Kidney (tissue), 14 donors: ENCODE measurements around the gene CCDC192. TPM values are rescaled to one million over a fixed set of nuclear protein-coding genes. Genes with fewer than 3 reads are reported as not detected.
A peak's percentile ranks its signal among the peaks of the same experiment; 100 is the strongest.

Experiments
- DNase-seq, 5 donors: peaks; one replicate each; pipeline ENCODE4 v3.0.0-alpha.2; 2013 to 2020
- FAIRE-seq: peaks from 2 replicates; lab custom pipeline; 2012; peaks lifted over from hg19 to GRCh38; lab: Jason Lieb, UNC
- H3K27ac ChIP-seq, 2 donors: one replicate each; pipeline ENCODE4 v1.7.0; 2013; ENCODE audit warnings: low read depth in 2 of 2, low read length in 2 of 2, inconsistent platforms in 1 of 2
- H3K27me3 ChIP-seq: one replicate; pipeline ENCODE4 v1.7.1; 2013; ENCODE audit warnings: low read length, inconsistent platforms; ENCODE audit not compliant: control insufficient read depth, insufficient read depth
- H3K36me3 ChIP-seq, 3 donors: one replicate each; pipeline versions ENCODE4 v1.7.0 to v1.7.1; 2013; ENCODE audit warnings: low read length in 3 of 3, control low read depth in 1 of 3, inconsistent platforms in 1 of 3; ENCODE audit not compliant: insufficient read depth in 3 of 3, control insufficient read depth in 2 of 3
- H3K4me1 ChIP-seq, 3 donors: one replicate each; pipeline versions ENCODE4 v1.7.0 to v1.7.1; 2013; ENCODE audit warnings: low read length in 3 of 3, inconsistent platforms in 1 of 3, low read depth in 1 of 3; ENCODE audit not compliant: control insufficient read depth in 2 of 3, insufficient read depth in 2 of 3
- H3K4me3 ChIP-seq, 3 donors: one replicate each; pipeline versions ENCODE4 v1.7.0 to v1.8.1; 2013; ENCODE audit warnings: low read length in 3 of 3, control low read depth in 1 of 3, inconsistent platforms in 1 of 3
- H3K9ac ChIP-seq, 3 donors: one replicate each; pipeline versions ENCODE4 v1.7.0 to v1.7.1; 2013; ENCODE audit warnings: low read length in 3 of 3, control low read depth in 1 of 3, inconsistent platforms in 1 of 3
- H3K9me3 ChIP-seq, 3 donors: one replicate each; pipeline versions ENCODE4 v1.7.0 to v1.7.1; 2013; ENCODE audit warnings: low read length in 3 of 3, control low read depth in 1 of 3, inconsistent platforms in 1 of 3; ENCODE audit not compliant: control insufficient read depth in 2 of 3, insufficient read depth in 1 of 3
- intact Hi-C: fragments of 100-400 bp; cut with DNase I; formaldehyde crosslinking; loops from one replicate; pipeline ENCODE4 v1.11.1; 2022
- polyA plus RNA-seq: library from polyadenylated mRNA; stranded (reverse); fragments of 350-450 nt; fragmentation: Illumina TruSeq; extraction: RNeasy Lipid Tissue Mini Kit (QIAGEN cat#74804); gene quantifications from one replicate; pipeline ENCODE4 v1.2.3, GENCODE V29; 2014; ENCODE audit warnings: low read depth, low replicate concordance; ENCODE audit not compliant: insufficient read depth
- total RNA-seq: library from RNA; stranded (reverse); fragmentation: NEBNext Ultra II Directional; extraction: Animal tissue kit (Norgen Biotek cat#: 25700); gene quantifications from one replicate; pipeline ENCODE4 v1.2.1, GENCODE V29; 2021
- TF ChIP-seq, protein P1 (sequence below): IDR thresholded peaks from 3 replicates; pipeline ENCODE4 v1.5.1; 2012; ENCODE audit warnings: mild to moderate bottlenecking, moderate library complexity, borderline replicate concordance; ENCODE audit not compliant: insufficient read depth; ENCODE audit errors: extremely low read depth
- donor health status: control.
- donor health status: control.
- donor health status: control.
- donor health status: control.
- donor health status: control.
- donor health status: DM: yes; HTN: yes; CAD: no.
- donor health status: Normal renal cell carcinoma (clear cell type).

Gene CCDC192
- total and polyA plus RNA-seq, 2 donors from 2014 or later = not detected

DNA sequence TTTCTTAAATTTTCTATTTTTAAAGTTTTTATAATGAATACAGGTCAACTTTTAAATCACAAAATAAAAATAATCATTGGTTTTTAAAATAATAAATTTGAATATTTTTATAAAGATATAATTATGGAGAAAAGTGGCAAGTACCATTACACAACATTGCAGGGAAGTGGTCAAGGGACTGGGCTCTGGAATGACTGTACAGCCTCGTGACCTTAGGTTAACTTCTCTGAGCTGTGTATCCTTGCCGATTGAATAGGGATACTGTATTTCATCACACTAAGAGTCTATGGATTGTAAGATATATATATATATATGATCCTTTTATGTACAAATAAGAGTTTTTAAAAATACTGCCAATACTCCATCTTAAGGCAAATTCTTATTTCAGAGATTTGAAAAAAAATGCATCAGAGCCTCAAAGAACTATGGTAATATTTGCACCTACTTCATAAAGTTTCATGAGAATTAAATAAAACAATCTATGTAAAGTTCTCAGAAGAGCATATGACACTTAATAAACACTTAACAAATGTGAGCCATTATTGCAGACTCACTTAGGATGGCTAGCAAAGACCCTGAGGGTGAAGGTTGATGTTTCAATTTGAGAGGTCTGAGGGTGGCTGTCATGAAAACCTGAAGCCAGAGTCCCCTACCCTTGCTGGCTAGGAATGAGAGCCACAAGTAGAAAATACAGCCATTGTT lies 136.5 kb downstream of the CCDC192 start:
- no peak overlapping the region for H3K4me3 ChIP-seq
- H3K4me1 ChIP-seq = no peaks in the 10 kb centered on the region
- intact Hi-C loops = no loop called here
- no peaks in the 10 kb centered on the region for H3K9me3 ChIP-seq
- peak; percentile 73 for FAIRE-seq
- TF ChIP-seq, protein P1, sequence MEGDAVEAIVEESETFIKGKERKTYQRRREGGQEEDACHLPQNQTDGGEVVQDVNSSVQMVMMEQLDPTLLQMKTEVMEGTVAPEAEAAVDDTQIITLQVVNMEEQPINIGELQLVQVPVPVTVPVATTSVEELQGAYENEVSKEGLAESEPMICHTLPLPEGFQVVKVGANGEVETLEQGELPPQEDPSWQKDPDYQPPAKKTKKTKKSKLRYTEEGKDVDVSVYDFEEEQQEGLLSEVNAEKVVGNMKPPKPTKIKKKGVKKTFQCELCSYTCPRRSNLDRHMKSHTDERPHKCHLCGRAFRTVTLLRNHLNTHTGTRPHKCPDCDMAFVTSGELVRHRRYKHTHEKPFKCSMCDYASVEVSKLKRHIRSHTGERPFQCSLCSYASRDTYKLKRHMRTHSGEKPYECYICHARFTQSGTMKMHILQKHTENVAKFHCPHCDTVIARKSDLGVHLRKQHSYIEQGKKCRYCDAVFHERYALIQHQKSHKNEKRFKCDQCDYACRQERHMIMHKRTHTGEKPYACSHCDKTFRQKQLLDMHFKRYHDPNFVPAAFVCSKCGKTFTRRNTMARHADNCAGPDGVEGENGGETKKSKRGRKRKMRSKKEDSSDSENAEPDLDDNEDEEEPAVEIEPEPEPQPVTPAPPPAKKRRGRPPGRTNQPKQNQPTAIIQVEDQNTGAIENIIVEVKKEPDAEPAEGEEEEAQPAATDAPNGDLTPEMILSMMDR = no peak
- H3K36me3 ChIP-seq = no peaks in the 10 kb centered on the region
- no peak overlapping the region for H3K9ac ChIP-seq
- H3K27ac ChIP-seq = no peak overlapping the region
- no peak for DNase-seq
- no peaks in the 10 kb centered on the region for H3K27me3 ChIP-seq

DNA sequence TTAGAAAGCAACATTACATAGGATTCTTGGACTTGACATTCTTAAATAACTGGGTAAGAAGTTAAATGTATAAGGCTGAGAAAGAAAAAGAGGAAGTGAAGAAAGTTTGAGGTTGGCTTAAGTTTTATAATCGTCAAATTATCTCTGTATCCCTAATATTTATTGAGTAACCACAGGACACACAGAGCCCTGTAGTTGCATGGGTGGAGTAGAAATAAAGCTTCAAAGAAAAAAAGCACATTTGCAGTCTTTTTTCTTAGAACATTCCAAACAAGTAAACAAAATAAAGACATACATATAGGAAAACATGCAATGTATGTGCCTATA lies 137.0 kb downstream of the CCDC192 start:
- Histone ChIP-seq H3K4me1 (no peaks in the 10 kb centered on the region), H3K36me3 (no peaks in the 10 kb centered on the region), H3K4me3 (no peak overlapping the region), H3K9ac (no peak overlapping the region), H3K9me3 (no peaks in the 10 kb centered on the region), H3K27me3 (no peaks in the 10 kb centered on the region), H3K27ac (no peak overlapping the region)
- DNase-seq = no peak
- intact Hi-C loops = no loop called here
- TF ChIP-seq, protein P1 = no peak
- no peak for FAIRE-seq

DNA sequence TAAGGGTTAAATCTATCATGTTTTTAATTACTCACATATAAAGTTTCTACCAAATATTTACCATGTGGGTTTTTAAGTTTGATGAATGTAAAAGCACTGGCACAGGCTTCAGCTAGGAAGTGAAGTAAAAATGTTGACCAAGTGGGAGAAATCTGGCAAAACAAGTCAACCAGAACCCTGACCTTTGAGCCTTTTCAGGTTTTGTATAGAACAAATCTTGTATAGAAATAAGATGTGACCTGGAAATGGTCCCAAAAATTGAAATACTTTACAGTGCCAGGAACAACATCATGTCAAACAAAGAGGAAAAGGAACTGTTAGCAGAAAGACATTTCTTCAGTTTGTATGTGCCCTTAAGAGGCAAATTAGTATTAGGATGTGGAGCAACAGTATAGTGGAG lies 137.6 kb downstream of the CCDC192 start:
- Histone ChIP-seq H3K27ac (no peak overlapping the region), H3K9me3 (no peaks in the 10 kb centered on the region), H3K36me3 (no peaks in the 10 kb centered on the region), H3K9ac (no peak overlapping the region), H3K4me3 (no peak overlapping the region), H3K27me3 (no peaks in the 10 kb centered on the region), H3K4me1 (no peaks in the 10 kb centered on the region)
- intact Hi-C loops = no loop called here
- TF ChIP-seq, protein P1 = no peak
- FAIRE-seq (no peak), DNase-seq (no peak)

DNA sequence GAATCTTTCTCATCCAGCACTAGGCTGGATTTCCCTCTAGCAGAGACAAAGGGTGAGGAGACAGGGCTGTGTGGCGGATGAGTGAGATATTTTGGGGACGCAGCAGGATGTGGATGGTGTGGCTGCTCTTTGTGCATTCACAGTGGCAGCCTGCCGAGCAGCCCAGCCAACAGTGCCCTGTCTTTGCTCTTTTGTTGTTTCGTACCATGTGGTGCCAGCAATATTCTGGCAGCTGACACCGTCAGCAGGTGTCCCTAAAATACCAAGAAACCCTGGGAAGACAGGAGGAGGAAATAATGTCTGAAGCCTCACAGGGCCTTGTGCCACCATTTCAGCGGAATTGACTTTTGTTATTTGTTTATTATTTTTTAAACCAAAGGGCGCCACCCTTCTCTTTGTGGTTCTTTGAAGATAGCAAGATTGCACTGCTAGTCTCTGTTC lies 141.4 kb downstream of the CCDC192 start:
- no peaks in the 10 kb centered on the region for H3K36me3 ChIP-seq
- H3K9ac ChIP-seq = no peak overlapping the region
- no peak for DNase-seq
- no peak for FAIRE-seq
- no peaks in the 10 kb centered on the region for H3K27me3 ChIP-seq
- H3K4me3 ChIP-seq = no peak overlapping the region
- no peaks in the 10 kb centered on the region for H3K9me3 ChIP-seq
- H3K27ac ChIP-seq = no peak overlapping the region
- intact Hi-C loops = no loop called here
- TF ChIP-seq, protein P1 = no peak
- H3K4me1 ChIP-seq = no peaks in the 10 kb centered on the region
